AG04450 (cell line): Measurements from ENCODE around the gene MBTPS1. TPM values are rescaled to one million over a fixed set of nuclear protein-coding genes. Genes with fewer than 3 reads are reported as not detected.
"Not testable (repeated sequence)": the region's sequence is repeated elsewhere in the genome, so short reads cannot be mapped to it uniquely, and the experiment has no call there.

ENCODE experiments used
- CTCF ChIA-PET: fragments of 300-600, 350-600 bp; formaldehyde crosslinking; extraction: SDS; loops from one replicate; lab custom pipeline; 2022; ENCODE audit warnings: antibody characterized with exemption, inconsistent platforms; lab: Charles Lee
- POLR2A ChIA-PET: fragments of 350-600 bp; formaldehyde crosslinking; extraction: SDS; loops from one replicate; lab custom pipeline; 2021; ENCODE audit warnings: antibody characterized with exemption, inconsistent platforms; lab: Yijun Ruan, JAX
- DNase-seq: peaks from one replicate; pipeline ENCODE4 v3.0.0-alpha.2; 2011; ENCODE audit warnings: low read depth, low spot score
- H3K27ac ChIP-seq: one replicate; pipeline ENCODE4 v1.5.1; 2012; ENCODE audit warnings: low read depth, low read length, control low read depth
- H3K27me3 ChIP-seq: one replicate; pipeline ENCODE4 v1.6.0; 2012; ENCODE audit warnings: low read length; ENCODE audit not compliant: control insufficient read depth, insufficient read depth
- H3K4me3 ChIP-seq: 2 replicates; pipeline ENCODE4 v1.5.1; 2011; ENCODE audit warnings: mild to moderate bottlenecking, low read depth, low read length, control low read depth
- H3K9me3 ChIP-seq: 2 replicates; pipeline ENCODE4 v1.5.1; 2012; ENCODE audit warnings: low read length; ENCODE audit not compliant: control insufficient read depth, insufficient read depth
- CTCF ChIP-seq: IDR thresholded peaks from 2 replicates; pipeline ENCODE4 v1.5.1; 2011; ENCODE audit warnings: low read depth, low read length, control low read depth, inconsistent platforms
- polyA plus RNA-seq: library from polyadenylated mRNA; depleted of rRNA; stranded (reverse); fragments of >200 nt; gene quantifications from 2 replicates; pipeline ENCODE4 v1.2.3, GENCODE V29; 2011

The MBTPS1 gene
- polyA plus RNA-seq, 1 experiment, result 116 TPM

- H3K27ac ChIP-seq, result no peak overlapping the region
- H3K9me3 ChIP-seq, result no peaks in the 10 kb centered on the region; the same call in 1 of the 2 replicates
- H3K27me3 ChIP-seq, result no peaks in the 10 kb centered on the region
- CTCF ChIA-PET, result no interaction called here
- no peak for DNase-seq
- TF ChIP-seq CTCF, result no peak
- POLR2A ChIA-PET, result no interaction called here
- no peak overlapping the region for H3K4me3 ChIP-seq
Observed at GRCh38 chr16:84121007-84121406, 4.3 kb upstream of the MBTPS1 start.

- Histone ChIP-seq H3K27me3 (no peaks in the 10 kb centered on the region), H3K9me3 (no peaks in the 10 kb centered on the region; the same call in 1 of the 2 replicates), H3K27ac (no peak overlapping the region), H3K4me3 (no peak overlapping the region)
- no peak for DNase-seq
- no peak for TF ChIP-seq CTCF
- ChIA-PET CTCF (no interaction called here), POLR2A (no interaction called here)
Observed at GRCh38 chr16:84120023-84120422, 3.3 kb upstream of the MBTPS1 start.

GRCh38 chr16:84119368-84119767 lies 2.6 kb upstream of the MBTPS1 start:
- POLR2A ChIA-PET, result no interaction called here
- no peak for TF ChIP-seq CTCF
- DNase-seq, result no peak
- CTCF ChIA-PET, result no interaction called here
- Histone ChIP-seq H3K9me3 (no peaks in the 10 kb centered on the region; the same call in 1 of the 2 replicates), H3K27ac (no peak overlapping the region), H3K27me3 (no peaks in the 10 kb centered on the region), H3K4me3 (no peak overlapping the region)

- ChIA-PET CTCF (interaction anchor here (1.8 to 3.2 kb wide), 2 partner anchors 58 to 69 kb away, joined by 13 to 24 read pairs; partner anchors contain the start of gene TAF1C), POLR2A (interaction anchor here (0.6 kb wide), 1 partner anchor 38 kb away, joined by 3 read pairs; no protein-coding TSS in a partner anchor)
- H3K4me3 ChIP-seq, H3K9me3 ChIP-seq, H3K27me3 ChIP-seq, DNase-seq, H3K27ac ChIP-seq: not testable (repeated sequence)
Observed at GRCh38 chr16:84118315-84118714, 1.6 kb upstream of the MBTPS1 start.

- DNase-seq, result no peak
- ChIA-PET POLR2A (interaction anchor here (1.2 to 2.1 kb wide), 4 partner anchors 12 to 69 kb away, joined by 6 to 8 read pairs (median 6); partner anchors contain the start of gene TAF1C), CTCF (interaction anchor here (1.7 to 3.2 kb wide), 3 partner anchors 21 to 69 kb away, joined by 4 to 24 read pairs (median 13); partner anchors contain the start of gene TAF1C)
- no peaks in the 10 kb centered on the region for H3K27me3 ChIP-seq
- TF ChIP-seq CTCF, result no peak
- peak overlapping the region; percentile 95 for H3K4me3 ChIP-seq
- no peak overlapping the region for H3K27ac ChIP-seq
- no peaks in the 10 kb centered on the region; the same call in 1 of the 2 replicates for H3K9me3 ChIP-seq
Observed at GRCh38 chr16:84117494-84117843, 727 bp upstream of the MBTPS1 start.
